SIG-M5 (cell line): ENCODE data around the gene GJD2.

Experiments used
- DNase-seq: peaks from one replicate; lab custom pipeline; 2025; lab: John Stamatoyannopoulos, UW

The GJD2 gene

GRCh38 chr15:34754674-34755418 lies at the start of gene GJD2:
GJD2 (minus strand) TSS chr15:34754998; CDS start chr15:34754488, 510 bp downstream.
- no peak for DNase-seq

GRCh38 chr15:34804113-34804512 lies 49.3 kb upstream of the GJD2 start:
- no peak for DNase-seq

GRCh38 chr15:34802803-34803750 lies 48.3 kb upstream of the GJD2 start:
- no peak for DNase-seq

- no peak for DNase-seq
Measured at GRCh38 chr15:34802371-34802770, 47.6 kb upstream of the GJD2 start.

- DNase-seq: no peak
Measured at GRCh38 chr15:34799149-34800101, 44.6 kb upstream of the GJD2 start.

- no peak for DNase-seq
Measured at GRCh38 chr15:34796847-34797435, 42.1 kb upstream of the GJD2 start.

GRCh38 chr15:34795267-34796081 lies 40.7 kb upstream of the GJD2 start, which contains the start of gene ACTC1:
ACTC1 (minus strand) TSS chr15:34795549; CDS start chr15:34794808, 741 bp downstream.
- DNase-seq: no peak

- no peak for DNase-seq
Measured at GRCh38 chr15:34794590-34795206, 39.9 kb upstream of the GJD2 start.

- no peak for DNase-seq
Measured at GRCh38 chr15:34793901-34794300, 39.1 kb upstream of the GJD2 start.

GRCh38 chr15:34793071-34793470 lies 38.3 kb upstream of the GJD2 start:
- DNase-seq: no peak

GRCh38 chr15:34791701-34792100 lies 36.9 kb upstream of the GJD2 start:
- no peak for DNase-seq

- no peak for DNase-seq
Measured at GRCh38 chr15:34790121-34790520, 35.3 kb upstream of the GJD2 start.

GRCh38 chr15:34789326-34789725 lies 34.5 kb upstream of the GJD2 start:
- DNase-seq: no peak

GRCh38 chr15:34786206-34786605 lies 31.4 kb upstream of the GJD2 start:
- DNase-seq: no peak

GRCh38 chr15:34783991-34784390 lies 29.2 kb upstream of the GJD2 start:
- no peak for DNase-seq

- DNase-seq: no peak
Measured at GRCh38 chr15:34783431-34783830, 28.6 kb upstream of the GJD2 start.

- no peak for DNase-seq
Measured at GRCh38 chr15:34782901-34783300, 28.1 kb upstream of the GJD2 start.

- no peak for DNase-seq
Measured at GRCh38 chr15:34780725-34781124, 25.9 kb upstream of the GJD2 start.

GRCh38 chr15:34776606-34777105 lies 21.9 kb upstream of the GJD2 start:
- DNase-seq: no peak

GRCh38 chr15:34773917-34774316 lies 19.1 kb upstream of the GJD2 start:
- DNase-seq: no peak
